Endothelial cell of umbilical vein (primary cell): ENCODE data around the gene TTLL5.

ENCODE experiments used
- CTCF ChIP-seq, 2 donors: IDR thresholded peaks; 1 replicate in 1 of 2; 2 replicates in 1 of 2; pipeline ENCODE4 v1.5.1; 2011; ENCODE audit warnings: low read length in 2 of 2, mild to moderate bottlenecking in 2 of 2, moderate library complexity in 2 of 2, control low read depth in 1 of 2, inconsistent platforms in 1 of 2, low read depth in 1 of 2; ENCODE audit not compliant: insufficient read depth in 1 of 2; ENCODE audit errors: extremely low read depth in 1 of 2
- EZH2 ChIP-seq: IDR thresholded peaks from 2 replicates; pipeline ENCODE4 v1.6.1; 2012; ENCODE audit warnings: borderline replicate concordance, low read depth, mild to moderate bottlenecking, moderate library complexity, low read length, inconsistent platforms; ENCODE audit not compliant: severe bottlenecking
- GATA2 ChIP-seq: IDR thresholded peaks from 2 replicates; pipeline ENCODE4 v1.7.0; 2011; ENCODE audit warnings: low read depth, mild to moderate bottlenecking, moderate library complexity, mixed read lengths, low read length; ENCODE audit not compliant: insufficient read length, insufficient read depth
- JUN ChIP-seq: IDR thresholded peaks from 2 replicates; pipeline ENCODE4 v1.6.1; 2011; ENCODE audit warnings: borderline replicate concordance, low read depth; ENCODE audit not compliant: insufficient read length, insufficient read depth
- POLR2AphosphoS5 ChIP-seq: IDR thresholded peaks from 2 replicates; pipeline ENCODE4 v1.6.1; 2012; ENCODE audit warnings: low read depth, mild to moderate bottlenecking, control low read depth, low read length, moderate library complexity; ENCODE audit not compliant: insufficient read depth

- no peak for TF ChIP-seq CTCF (IDR thresholded peaks at IDR 0.05; ENCODE audit: extremely low read depth in 1 of 2, insufficient read depth in 1 of 2, low read depth in 1 of 2, low read length in 2 of 2)
- TF ChIP-seq JUN: no peak
- no peak for TF ChIP-seq GATA2
- no peak for TF ChIP-seq POLR2AphosphoS5
- TF ChIP-seq EZH2: no peak
Observed at GRCh38 chr14:75831952-75832351, 170.9 kb downstream of the TTLL5 start.
